WERI-Rb-1 (cell line): ENCODE data around the gene STAB1.

ENCODE experiments used
- DNase-seq: peaks from one replicate; pipeline ENCODE4 v3.0.0-alpha.2; 2020
- H3K27ac ChIP-seq: fragments of 250-450 bp; sonication (Bioruptor Pico); 2 replicates; pipeline ENCODE4 v1.5.1; 2020; ENCODE audit warnings: mild to moderate bottlenecking, moderate library complexity
- H3K27me3 ChIP-seq: fragments of 250-450 bp; sonication (Bioruptor Pico); 2 replicates; pipeline ENCODE4 v1.5.1; 2021; ENCODE audit warnings: mild to moderate bottlenecking, low read depth, moderate library complexity; ENCODE audit not compliant: insufficient read depth, severe bottlenecking
- H3K36me3 ChIP-seq: fragments of 250-450 bp; sonication (Bioruptor Pico); 2 replicates; pipeline ENCODE4 v1.5.1; 2020; ENCODE audit warnings: mild to moderate bottlenecking, moderate library complexity
- H3K4me3 ChIP-seq: 2 replicates; pipeline ENCODE4 v1.5.1; 2011; ENCODE audit warnings: low read depth, mild to moderate bottlenecking, control low read depth, low read length
- H3K9me3 ChIP-seq: fragments of 250-450 bp; sonication (Bioruptor Pico); 2 replicates; pipeline ENCODE4 v1.5.1; 2021; ENCODE audit warnings: mild to moderate bottlenecking, moderate library complexity; ENCODE audit not compliant: severe bottlenecking
- TF ChIP-seq, protein P1 (sequence below): IDR thresholded peaks from 2 replicates; pipeline ENCODE4 v1.5.1; 2011; ENCODE audit warnings: low read depth, mild to moderate bottlenecking, control low read depth, inconsistent platforms, low read length

STAB1 gene

DNA sequence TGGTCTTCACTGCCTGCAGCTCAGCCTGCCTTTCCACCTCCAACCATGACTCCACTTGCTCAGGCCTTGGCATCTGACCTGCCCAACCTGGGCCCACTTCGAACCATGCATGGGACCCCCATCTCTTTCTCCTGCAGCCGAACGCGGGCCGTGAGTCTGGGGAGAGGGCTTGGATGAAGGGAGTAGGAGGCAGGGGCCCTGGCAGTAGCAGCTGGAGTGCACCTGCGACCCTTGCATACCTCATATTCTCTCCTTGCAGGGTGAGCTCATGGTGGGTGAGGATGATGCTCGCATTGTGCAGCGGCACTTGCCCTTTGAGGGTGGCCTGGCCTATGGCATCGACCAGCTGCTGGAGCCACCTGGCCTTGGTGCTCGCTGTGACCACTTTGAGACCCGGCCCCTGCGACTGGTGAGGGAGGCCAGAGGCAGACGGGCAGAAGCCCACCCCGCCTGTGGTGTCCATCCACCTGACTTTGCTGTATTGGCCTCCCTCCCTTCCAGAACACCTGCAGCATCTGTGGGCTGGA, 25.1 kb downstream of the STAB1 start:
- TF ChIP-seq, protein P1, sequence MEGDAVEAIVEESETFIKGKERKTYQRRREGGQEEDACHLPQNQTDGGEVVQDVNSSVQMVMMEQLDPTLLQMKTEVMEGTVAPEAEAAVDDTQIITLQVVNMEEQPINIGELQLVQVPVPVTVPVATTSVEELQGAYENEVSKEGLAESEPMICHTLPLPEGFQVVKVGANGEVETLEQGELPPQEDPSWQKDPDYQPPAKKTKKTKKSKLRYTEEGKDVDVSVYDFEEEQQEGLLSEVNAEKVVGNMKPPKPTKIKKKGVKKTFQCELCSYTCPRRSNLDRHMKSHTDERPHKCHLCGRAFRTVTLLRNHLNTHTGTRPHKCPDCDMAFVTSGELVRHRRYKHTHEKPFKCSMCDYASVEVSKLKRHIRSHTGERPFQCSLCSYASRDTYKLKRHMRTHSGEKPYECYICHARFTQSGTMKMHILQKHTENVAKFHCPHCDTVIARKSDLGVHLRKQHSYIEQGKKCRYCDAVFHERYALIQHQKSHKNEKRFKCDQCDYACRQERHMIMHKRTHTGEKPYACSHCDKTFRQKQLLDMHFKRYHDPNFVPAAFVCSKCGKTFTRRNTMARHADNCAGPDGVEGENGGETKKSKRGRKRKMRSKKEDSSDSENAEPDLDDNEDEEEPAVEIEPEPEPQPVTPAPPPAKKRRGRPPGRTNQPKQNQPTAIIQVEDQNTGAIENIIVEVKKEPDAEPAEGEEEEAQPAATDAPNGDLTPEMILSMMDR = no peak
- Histone ChIP-seq H3K27me3 (no peaks in the 10 kb centered on the region), H3K9me3 (no peaks in the 10 kb centered on the region), H3K4me3 (no peak overlapping the region), H3K36me3 (peaks cover 24% of the 10 kb centered on the region), H3K27ac (no peak overlapping the region)
- no peak for DNase-seq

DNA sequence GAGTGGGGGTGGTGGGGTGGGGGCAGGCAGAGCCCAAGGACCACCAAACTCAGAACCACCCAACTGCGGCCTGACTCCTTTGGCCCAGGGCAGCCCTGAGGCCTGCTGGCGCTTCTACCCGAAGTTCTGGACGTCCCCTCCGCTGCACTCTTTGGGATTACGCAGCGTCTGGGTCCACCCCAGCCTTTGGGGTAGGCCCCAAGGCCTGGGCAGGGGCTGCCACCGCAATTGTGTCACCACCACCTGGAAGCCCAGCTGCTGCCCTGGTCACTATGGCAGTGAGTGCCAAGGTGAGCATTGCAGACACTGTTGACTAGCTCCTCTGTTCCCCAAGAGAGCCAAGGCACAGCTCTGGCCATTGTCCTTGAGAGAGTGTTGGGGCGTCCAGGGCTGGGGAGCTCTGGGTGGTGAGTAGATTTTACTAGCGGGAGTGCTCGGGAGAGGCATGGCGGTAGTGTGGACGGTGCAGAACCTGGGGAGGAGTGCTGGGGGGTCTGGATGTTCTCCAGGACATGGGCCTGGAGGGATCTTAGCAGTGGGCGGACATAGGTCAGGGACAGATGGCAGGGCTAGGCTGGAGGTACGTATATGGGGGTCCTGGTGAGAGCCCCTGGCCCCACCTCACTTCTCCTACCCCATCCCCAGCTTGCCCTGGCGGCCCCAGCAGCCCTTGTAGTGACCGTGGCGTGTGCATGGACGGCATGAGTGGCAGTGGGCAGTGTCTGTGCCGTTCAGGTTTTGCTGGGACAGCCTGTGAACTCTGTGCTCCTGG, 25.8 kb downstream of the STAB1 start:
- DNase-seq = no peak
- Histone ChIP-seq H3K27ac (no peak overlapping the region), H3K36me3 (peaks cover 31% of the 10 kb centered on the region), H3K9me3 (no peaks in the 10 kb centered on the region), H3K4me3 (no peak overlapping the region), H3K27me3 (no peaks in the 10 kb centered on the region)
- TF ChIP-seq, protein P1 = no peak

DNA sequence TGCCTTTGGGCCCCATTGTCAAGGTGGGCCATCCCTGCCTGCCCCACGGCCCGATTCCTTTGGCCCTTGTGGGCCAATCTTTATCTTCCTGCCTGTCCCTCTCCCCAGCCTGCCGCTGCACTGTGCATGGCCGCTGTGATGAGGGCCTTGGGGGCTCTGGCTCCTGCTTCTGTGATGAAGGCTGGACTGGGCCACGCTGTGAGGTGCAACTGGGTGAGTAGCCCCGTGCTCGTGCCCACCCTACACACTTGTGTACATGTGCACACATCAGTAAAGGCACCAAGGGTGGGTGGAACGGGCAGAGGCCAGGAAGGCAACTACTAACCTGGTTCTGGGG, 26.3 kb downstream of the STAB1 start:
- Histone ChIP-seq H3K4me3 (no peak overlapping the region), H3K9me3 (no peaks in the 10 kb centered on the region), H3K36me3 (peaks cover 35% of the 10 kb centered on the region), H3K27ac (no peak overlapping the region), H3K27me3 (no peaks in the 10 kb centered on the region)
- DNase-seq = no peak
- TF ChIP-seq, protein P1 = no peak

DNA sequence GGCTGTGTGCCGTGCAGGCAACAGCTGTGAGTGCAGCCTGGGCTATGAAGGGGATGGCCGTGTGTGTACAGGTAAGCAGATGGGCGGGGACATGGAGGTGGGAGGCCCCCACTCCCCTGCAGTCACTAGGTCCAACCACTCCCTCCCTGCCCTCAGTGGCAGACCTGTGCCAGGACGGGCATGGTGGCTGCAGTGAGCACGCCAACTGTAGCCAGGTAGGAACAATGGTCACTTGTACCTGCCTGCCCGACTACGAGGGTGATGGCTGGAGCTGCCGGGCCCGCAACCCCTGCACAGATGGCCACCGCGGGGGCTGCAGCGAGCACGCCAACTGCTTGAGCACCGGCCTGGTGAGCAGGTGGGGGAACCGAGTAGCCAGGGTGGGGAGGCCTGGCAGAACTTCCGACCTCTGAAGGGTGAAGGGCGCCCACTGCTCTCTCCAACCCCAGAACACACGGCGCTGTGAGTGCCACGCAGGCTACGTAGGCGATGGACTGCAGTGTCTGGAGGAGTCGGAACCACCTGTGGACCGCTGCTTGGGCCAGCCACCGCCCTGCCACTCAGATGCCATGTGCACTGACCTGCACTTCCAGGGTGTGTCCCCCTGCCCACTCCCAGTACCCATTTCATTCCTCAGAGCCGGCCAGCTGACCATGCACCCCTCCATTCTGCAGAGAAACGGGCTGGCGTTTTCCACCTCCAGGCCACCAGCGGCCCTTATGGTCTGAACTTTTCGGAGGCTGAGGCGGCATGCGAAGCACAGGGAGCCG, 26.9 kb downstream of the STAB1 start:
- Histone ChIP-seq H3K27me3 (no peaks in the 10 kb centered on the region), H3K4me3 (no peak overlapping the region), H3K9me3 (no peaks in the 10 kb centered on the region), H3K27ac (no peak overlapping the region), H3K36me3 (peaks cover 41% of the 10 kb centered on the region)
- no peak for DNase-seq
- TF ChIP-seq, protein P1 = no peak

DNA sequence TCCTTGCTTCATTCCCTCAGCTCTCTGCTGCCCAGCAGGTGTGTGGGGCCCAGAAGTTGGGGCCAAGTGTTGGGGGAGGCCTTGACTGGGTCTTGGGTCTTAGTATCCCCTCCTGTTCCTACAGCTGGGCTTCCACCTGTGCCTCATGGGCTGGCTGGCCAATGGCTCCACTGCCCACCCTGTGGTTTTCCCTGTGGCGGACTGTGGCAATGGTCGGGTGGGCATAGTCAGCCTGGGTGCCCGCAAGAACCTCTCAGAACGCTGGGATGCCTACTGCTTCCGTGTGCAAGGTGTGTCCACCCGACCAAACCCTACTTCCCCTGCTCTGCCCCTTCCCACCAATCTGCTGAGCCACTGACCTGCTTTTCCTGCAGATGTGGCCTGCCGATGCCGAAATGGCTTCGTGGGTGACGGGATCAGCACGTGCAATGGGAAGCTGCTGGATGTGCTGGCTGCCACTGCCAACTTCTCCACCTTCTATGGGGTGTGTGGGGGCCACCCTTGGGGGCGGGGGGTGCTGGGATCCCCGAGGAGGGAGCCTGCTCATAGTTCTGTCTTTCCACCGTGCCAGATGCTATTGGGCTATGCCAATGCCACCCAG, 27.6 kb downstream of the STAB1 start:
- TF ChIP-seq, protein P1 = no peak
- Histone ChIP-seq H3K27ac (no peak overlapping the region), H3K36me3 (peaks cover 48% of the 10 kb centered on the region), H3K27me3 (no peaks in the 10 kb centered on the region), H3K4me3 (no peak overlapping the region), H3K9me3 (no peaks in the 10 kb centered on the region)
- no peak for DNase-seq
